ENCODE measurements around the gene NRIP2. TPM values are rescaled to one million over a fixed set of nuclear protein-coding genes. Genes with fewer than 3 reads are reported as not detected.

NRIP2 gene
- total RNA-seq, 1 experiment from 2014 or later = 0.15 TPM

DNA sequence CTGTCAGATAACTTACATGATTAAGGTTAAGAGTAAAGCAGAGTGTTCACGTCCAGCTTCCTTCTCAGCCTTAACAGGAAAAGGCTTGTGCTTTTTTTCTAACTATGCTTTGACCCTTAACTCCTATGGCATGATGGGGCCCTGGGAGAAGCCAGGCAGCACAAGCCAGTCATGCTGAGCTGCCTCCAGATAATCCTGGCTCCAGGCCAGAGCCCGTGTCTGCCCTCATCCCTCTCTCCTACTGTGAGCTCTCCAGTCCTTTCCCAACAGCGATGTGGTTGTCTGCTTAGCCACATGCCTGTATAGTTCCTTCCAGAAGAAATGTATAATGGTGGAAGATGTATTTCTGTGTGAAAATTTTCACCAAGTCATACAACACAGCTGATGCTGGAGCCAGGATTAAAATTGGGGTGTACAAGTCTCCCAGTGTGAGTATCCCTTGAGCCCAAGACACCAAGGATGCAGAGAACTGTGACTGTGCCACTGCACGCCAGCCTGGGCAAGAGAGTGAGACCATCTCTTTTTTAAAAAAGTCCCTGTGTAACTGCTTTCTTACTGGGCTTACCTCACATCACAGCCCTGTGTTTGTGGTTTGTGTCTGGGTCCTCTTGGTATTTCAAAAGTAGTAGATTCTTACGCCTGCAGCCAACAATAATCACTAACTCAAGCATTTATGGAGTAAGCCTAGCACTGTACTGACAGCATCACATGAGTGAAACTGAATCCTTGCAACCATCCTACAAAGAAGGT is 30.3 kb downstream of the NRIP2 start:
- no peak overlapping the region for H4K5ac ChIP-seq (ENCODE audit: insufficient read length, low read depth, low read length)
- no peaks in the 10 kb centered on the region for H3K4me1 ChIP-seq (ENCODE audit: insufficient read depth, low read length)
- no peak overlapping the region; a peak in 1 of 7 replicates for H3K27ac Mint-ChIP-seq
- H3K56ac ChIP-seq (ENCODE audit: insufficient read length, low read depth, low read length) = no peak overlapping the region
- no peak overlapping the region for H3K23ac ChIP-seq (ENCODE audit: insufficient read length, low read depth, low read length)
- H2BK5ac ChIP-seq (ENCODE audit: insufficient read length, low read length) = no peak overlapping the region
- no peak overlapping the region for H2BK12ac ChIP-seq (ENCODE audit: insufficient read length, low read depth, low read length)
- H3K14ac ChIP-seq (ENCODE audit: insufficient read depth, low read length) = no peak overlapping the region
- TF ChIP-seq, protein P1, sequence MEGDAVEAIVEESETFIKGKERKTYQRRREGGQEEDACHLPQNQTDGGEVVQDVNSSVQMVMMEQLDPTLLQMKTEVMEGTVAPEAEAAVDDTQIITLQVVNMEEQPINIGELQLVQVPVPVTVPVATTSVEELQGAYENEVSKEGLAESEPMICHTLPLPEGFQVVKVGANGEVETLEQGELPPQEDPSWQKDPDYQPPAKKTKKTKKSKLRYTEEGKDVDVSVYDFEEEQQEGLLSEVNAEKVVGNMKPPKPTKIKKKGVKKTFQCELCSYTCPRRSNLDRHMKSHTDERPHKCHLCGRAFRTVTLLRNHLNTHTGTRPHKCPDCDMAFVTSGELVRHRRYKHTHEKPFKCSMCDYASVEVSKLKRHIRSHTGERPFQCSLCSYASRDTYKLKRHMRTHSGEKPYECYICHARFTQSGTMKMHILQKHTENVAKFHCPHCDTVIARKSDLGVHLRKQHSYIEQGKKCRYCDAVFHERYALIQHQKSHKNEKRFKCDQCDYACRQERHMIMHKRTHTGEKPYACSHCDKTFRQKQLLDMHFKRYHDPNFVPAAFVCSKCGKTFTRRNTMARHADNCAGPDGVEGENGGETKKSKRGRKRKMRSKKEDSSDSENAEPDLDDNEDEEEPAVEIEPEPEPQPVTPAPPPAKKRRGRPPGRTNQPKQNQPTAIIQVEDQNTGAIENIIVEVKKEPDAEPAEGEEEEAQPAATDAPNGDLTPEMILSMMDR (conservative IDR thresholded peaks at IDR 0.05) = no peak
- H4K20me1 ChIP-seq (ENCODE audit: control insufficient read depth, insufficient read depth, insufficient read length) = no peaks in the 10 kb centered on the region
- H2BK15ac ChIP-seq (ENCODE audit: low read depth, low read length) = no peak overlapping the region
- H4K91ac ChIP-seq (ENCODE audit: insufficient read length, low read depth, low read length) = no peak overlapping the region
- H3K27me3 Mint-ChIP-seq (ENCODE audit: low read depth) = no peaks in the 10 kb centered on the region
- no peak overlapping the region for H2AK5ac ChIP-seq (ENCODE audit: insufficient read length, low read length)
- H3T11ph ChIP-seq (ENCODE audit: low read length) = no peak overlapping the region
- no peaks in the 10 kb centered on the region for H3K27me3 ChIP-seq (ENCODE audit: insufficient read depth, low read length)
- no peak overlapping the region for H3K4ac ChIP-seq (ENCODE audit: low read depth, low read length)
- H2BK120ac ChIP-seq (ENCODE audit: low read depth, low read length, poor library complexity, severe bottlenecking) = no peak overlapping the region
- H2AFZ ChIP-seq (ENCODE audit: low read length) = no peak overlapping the region
- WGBS (ENCODE audit: extremely low coverage, insufficient read length, low lambda C conversion rate) = no CpG with 5 or more reads among the region's 5 CpGs
- H3K9me3 ChIP-seq (ENCODE audit: control insufficient read depth, low read depth, low read length) = no peaks in the 10 kb centered on the region
- no peak for DNase-seq
- no peak overlapping the region for H3K9ac ChIP-seq (ENCODE audit: extremely low read depth, insufficient read length, low read length)
- no peak overlapping the region for H2BK20ac ChIP-seq (ENCODE audit: low read depth, low read length, poor library complexity, severe bottlenecking)
- no peak overlapping the region for H3K18ac ChIP-seq (ENCODE audit: insufficient read length, low read depth, low read length)
- no peaks in the 10 kb centered on the region for H3K4me1 Mint-ChIP-seq
- H3K9me3 Mint-ChIP-seq = no peaks in the 10 kb centered on the region
- H3K36me3 Mint-ChIP-seq (ENCODE audit: insufficient read depth in 1 of 3, low read depth in 3 of 3) = peaks cover 44 to 76% (median 61%) of the 10 kb centered on the region in 3 experiments
- H3K79me1 ChIP-seq (ENCODE audit: insufficient read depth, low read depth, low read length, poor library complexity, severe bottlenecking) = no peaks in the 10 kb centered on the region
- H3K4me2 ChIP-seq (ENCODE audit: insufficient read depth, insufficient read length, low read length) = no peak overlapping the region
- H4K8ac ChIP-seq (replicated peaks; ENCODE audit: insufficient read length, low read depth, low read length) = no peak overlapping the region
- H3K79me2 ChIP-seq (ENCODE audit: insufficient read depth, low read length) = no peaks in the 10 kb centered on the region
- H3K27ac ChIP-seq (ENCODE audit: insufficient read length, low read depth, low read length) = no peak overlapping the region
- H3K4me3 Mint-ChIP-seq = no peak overlapping the region
- H3K23me2 ChIP-seq (ENCODE audit: insufficient read length, low read depth, low read length, poor library complexity, severe bottlenecking) = no peaks in the 10 kb centered on the region

Measured in H9 (cell line).